ENCODE data around the gene ZNF485.

The ZNF485 gene

GRCh38 chr10:43658227-43658626 lies 52.0 kb downstream of the ZNF485 start:
- Histone ChIP-seq H3K27me3 (ENCODE audit: insufficient read depth, low read length) (peaks cover 2% of the 10 kb centered on the region), H3K36me3 (ENCODE audit: insufficient read depth, low read length) (no peaks in the 10 kb centered on the region), H3K4me1 (ENCODE audit: insufficient read depth, low read length) (peaks cover 2% of the 10 kb centered on the region), H3K9me3 (ENCODE audit: low read length) (no peaks in the 10 kb centered on the region), H2AFZ (ENCODE audit: low read depth, low read length) (no peak overlapping the region), H3K4me3 (ENCODE audit: low read length) (no peak overlapping the region)

DNA sequence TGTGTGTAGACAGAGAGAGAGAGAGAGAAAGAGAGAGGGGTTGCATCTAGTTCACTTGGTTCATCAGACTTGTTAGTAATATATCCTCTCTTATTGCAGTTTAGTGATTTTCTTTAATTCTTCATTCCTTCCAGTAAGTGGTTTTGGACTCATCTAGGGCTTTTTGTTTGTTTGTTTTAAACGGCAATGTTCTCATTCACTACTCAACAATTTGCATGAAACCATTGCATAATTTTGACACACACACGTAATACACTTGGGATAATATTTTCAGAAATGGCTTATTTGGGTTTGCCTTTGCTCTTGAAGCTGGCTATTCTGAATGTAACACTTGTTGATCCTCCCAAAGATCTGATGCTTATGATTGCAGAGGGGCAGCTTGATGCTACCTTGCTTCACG lies 58.8 kb downstream of the ZNF485 start:
- H3K9me3 ChIP-seq (ENCODE audit: low read length): peaks cover 2% of the 10 kb centered on the region
- H2AFZ ChIP-seq (ENCODE audit: low read depth, low read length): no peak overlapping the region
- no peak overlapping the region for H3K4me3 ChIP-seq (ENCODE audit: low read length)
- H3K4me1 ChIP-seq (ENCODE audit: insufficient read depth, low read length): no peaks in the 10 kb centered on the region
- no peaks in the 10 kb centered on the region for H3K36me3 ChIP-seq (ENCODE audit: insufficient read depth, low read length)
- peaks cover 35% of the 10 kb centered on the region for H3K27me3 ChIP-seq (ENCODE audit: insufficient read depth, low read length)

- Histone ChIP-seq H2AFZ (ENCODE audit: low read depth, low read length) (no peak overlapping the region), H3K4me1 (ENCODE audit: insufficient read depth, low read length) (no peaks in the 10 kb centered on the region), H3K9me3 (ENCODE audit: low read length) (peaks cover 2% of the 10 kb centered on the region), H3K27me3 (ENCODE audit: insufficient read depth, low read length) (peaks cover 40% of the 10 kb centered on the region), H3K36me3 (ENCODE audit: insufficient read depth, low read length) (no peaks in the 10 kb centered on the region), H3K4me3 (ENCODE audit: low read length) (no peak overlapping the region)
These were observed 60.3 kb downstream of the ZNF485 start for GRCh38 chr10:43666552-43666951.

GRCh38 chr10:43667317-43667731 lies 61.1 kb downstream of the ZNF485 start:
- Histone ChIP-seq H3K9me3 (ENCODE audit: low read length) (peaks cover 2% of the 10 kb centered on the region), H3K4me1 (ENCODE audit: insufficient read depth, low read length) (no peaks in the 10 kb centered on the region), H3K36me3 (ENCODE audit: insufficient read depth, low read length) (no peaks in the 10 kb centered on the region), H3K4me3 (ENCODE audit: low read length) (no peak overlapping the region), H2AFZ (ENCODE audit: low read depth, low read length) (no peak overlapping the region), H3K27me3 (ENCODE audit: insufficient read depth, low read length) (peaks cover 40% of the 10 kb centered on the region)

All from neuron (in vitro differentiated cells).